Loucy (cell line): ENCODE data around the gene DERA.

Source experiments
- H2AFZ ChIP-seq: fragments of 200-600 bp; sonication (generic); 2 replicates; pipeline ENCODE4 v1.6.0; 2016; ENCODE audit warnings: antibody characterized with exemption, mild to moderate bottlenecking, low read length, moderate library complexity
- H3F3A ChIP-seq: fragments of 200-600 bp; 2 replicates; pipeline ENCODE4 v1.6.0; 2016; ENCODE audit warnings: antibody characterized with exemption, low read depth, mild to moderate bottlenecking
- H3K27me3 ChIP-seq: fragments of 200-600 bp; sonication (generic); 2 replicates; pipeline ENCODE4 v1.6.1; 2014; ENCODE audit warnings: low read length, mild to moderate bottlenecking; ENCODE audit not compliant: insufficient read depth, poor library complexity, severe bottlenecking
- H3K36me3 ChIP-seq: fragments of 200-600 bp; sonication (generic); 2 replicates; pipeline ENCODE4 v1.6.1; 2016; ENCODE audit warnings: low read length; ENCODE audit not compliant: insufficient read depth
- H3K4me1 ChIP-seq: fragments of 200-600 bp; sonication (generic); 2 replicates; pipeline ENCODE4 v1.5.1; 2014; ENCODE audit warnings: low read length, mild to moderate bottlenecking; ENCODE audit not compliant: insufficient read depth, poor library complexity, severe bottlenecking
- H3K4me2 ChIP-seq: fragments of 200-600 bp; sonication (generic); 2 replicates; pipeline ENCODE4 v1.6.0; 2014; ENCODE audit warnings: antibody characterized with exemption, low read length, low read depth, mild to moderate bottlenecking; ENCODE audit not compliant: poor library complexity, severe bottlenecking
- H3K4me3 ChIP-seq: fragments of 200-600 bp; sonication (generic); 2 replicates; pipeline ENCODE4 v1.5.1; 2014; ENCODE audit warnings: low read length, mild to moderate bottlenecking, mixed read lengths; ENCODE audit not compliant: poor library complexity, severe bottlenecking
- H3K79me2 ChIP-seq: fragments of 200-600 bp; sonication (generic); 2 replicates; pipeline ENCODE4 v1.6.1; 2014; ENCODE audit warnings: low read length; ENCODE audit not compliant: insufficient read depth
- H3K9ac ChIP-seq: fragments of 200-600 bp; sonication (generic); 2 replicates; pipeline ENCODE4 v1.6.0; 2014; ENCODE audit warnings: mild to moderate bottlenecking, low read depth, low read length, moderate library complexity; ENCODE audit not compliant: poor library complexity, severe bottlenecking
- H3K9me2 ChIP-seq: fragments of 200-600 bp; sonication (generic); replicated peaks from 2 replicates; pipeline ENCODE4 v1.6.1; 2016; ENCODE audit warnings: low read depth, low read length, mixed read lengths
- H3K9me3 ChIP-seq: fragments of 200-600 bp; sonication (generic); 2 replicates; pipeline ENCODE4 v1.6.1; 2014; ENCODE audit warnings: mild to moderate bottlenecking, antibody characterized with exemption, low read length, low read depth; ENCODE audit not compliant: insufficient read depth
- H4K20me1 ChIP-seq: fragments of 200-600 bp; sonication (generic); 2 replicates; pipeline ENCODE4 v1.6.0; 2014; ENCODE audit warnings: antibody characterized with exemption, low read length, mild to moderate bottlenecking; ENCODE audit not compliant: insufficient read depth, poor library complexity, severe bottlenecking
- EZH2phosphoT487 ChIP-seq: fragments of 200-600 bp; IDR thresholded peaks from 2 replicates; pipeline ENCODE4 v1.6.1; 2018; ENCODE audit warnings: antibody characterized with exemption, mild to moderate bottlenecking, moderate library complexity, borderline replicate concordance
- TF ChIP-seq, protein P1 (sequence below): fragments of 200-600 bp; sonication (generic); conservative IDR thresholded peaks from 2 replicates; pipeline ENCODE4 v1.5.1; 2014; ENCODE audit warnings: mild to moderate bottlenecking, antibody characterized with exemption, low read length

DERA gene

GRCh38 chr12:15886372-15887042 is 24.6 kb upstream of the DERA start:
- H3K4me2 ChIP-seq: peak overlapping the region; percentile 84
- no peaks in the 10 kb centered on the region for H3F3A ChIP-seq
- H3K9ac ChIP-seq: peak overlapping the region; percentile 18
- H2AFZ ChIP-seq: no peak overlapping the region
- peaks cover 20% of the 10 kb centered on the region; the same call in 1 of the 2 replicates for H3K36me3 ChIP-seq
- H4K20me1 ChIP-seq: peaks cover 72% of the 10 kb centered on the region
- no peaks in the 10 kb centered on the region for H3K9me2 ChIP-seq
- TF ChIP-seq, protein P1, sequence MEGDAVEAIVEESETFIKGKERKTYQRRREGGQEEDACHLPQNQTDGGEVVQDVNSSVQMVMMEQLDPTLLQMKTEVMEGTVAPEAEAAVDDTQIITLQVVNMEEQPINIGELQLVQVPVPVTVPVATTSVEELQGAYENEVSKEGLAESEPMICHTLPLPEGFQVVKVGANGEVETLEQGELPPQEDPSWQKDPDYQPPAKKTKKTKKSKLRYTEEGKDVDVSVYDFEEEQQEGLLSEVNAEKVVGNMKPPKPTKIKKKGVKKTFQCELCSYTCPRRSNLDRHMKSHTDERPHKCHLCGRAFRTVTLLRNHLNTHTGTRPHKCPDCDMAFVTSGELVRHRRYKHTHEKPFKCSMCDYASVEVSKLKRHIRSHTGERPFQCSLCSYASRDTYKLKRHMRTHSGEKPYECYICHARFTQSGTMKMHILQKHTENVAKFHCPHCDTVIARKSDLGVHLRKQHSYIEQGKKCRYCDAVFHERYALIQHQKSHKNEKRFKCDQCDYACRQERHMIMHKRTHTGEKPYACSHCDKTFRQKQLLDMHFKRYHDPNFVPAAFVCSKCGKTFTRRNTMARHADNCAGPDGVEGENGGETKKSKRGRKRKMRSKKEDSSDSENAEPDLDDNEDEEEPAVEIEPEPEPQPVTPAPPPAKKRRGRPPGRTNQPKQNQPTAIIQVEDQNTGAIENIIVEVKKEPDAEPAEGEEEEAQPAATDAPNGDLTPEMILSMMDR: no peak
- no peak for TF ChIP-seq EZH2phosphoT487
- no peaks in the 10 kb centered on the region for H3K27me3 ChIP-seq
- H3K9me3 ChIP-seq: no peaks in the 10 kb centered on the region
- peaks cover 85% of the 10 kb centered on the region for H3K79me2 ChIP-seq
- peak overlapping the region; percentile 98 for H3K4me3 ChIP-seq
- H3K4me1 ChIP-seq: peaks cover 55% of the 10 kb centered on the region

DNA sequence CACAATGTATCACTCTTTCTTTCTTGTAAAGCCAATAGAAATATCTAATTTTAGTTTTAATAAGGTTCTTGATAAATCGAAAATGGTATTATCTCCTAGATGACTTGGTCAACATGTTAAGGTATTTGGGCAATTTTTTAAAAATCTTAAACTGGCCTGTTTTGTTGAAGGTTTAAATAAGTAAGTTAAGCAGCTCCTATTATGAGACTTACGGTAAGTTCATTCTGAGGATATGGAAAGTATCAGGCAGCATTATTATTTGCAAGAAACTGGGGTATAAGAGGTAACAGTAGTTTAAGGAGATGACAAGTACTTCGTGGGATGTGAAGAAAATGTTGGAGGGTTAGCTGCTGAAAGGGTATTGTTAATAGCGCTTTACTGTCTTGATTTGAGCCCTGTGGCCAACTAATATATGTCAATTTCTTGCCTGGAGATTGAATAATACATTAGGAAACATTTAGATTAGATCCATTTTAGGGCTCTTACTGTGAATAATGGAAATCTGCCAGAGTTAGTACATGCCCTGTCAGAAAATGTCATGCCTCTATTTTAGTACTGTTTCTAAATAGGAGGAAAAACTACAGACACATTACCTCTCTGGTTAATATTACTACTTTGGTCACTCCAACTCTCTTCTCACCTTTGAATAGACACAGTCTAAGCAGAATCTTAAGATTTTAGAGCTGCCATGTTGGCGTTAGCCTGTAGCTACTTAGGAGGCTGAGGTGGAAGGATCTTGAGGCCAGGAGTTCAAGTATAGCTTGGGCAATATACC is 23.9 kb upstream of the DERA start:
- H3K9me2 ChIP-seq: no peaks in the 10 kb centered on the region
- H3K9me3 ChIP-seq: no peaks in the 10 kb centered on the region
- H3K4me3 ChIP-seq: peak overlapping the region; percentile 98
- H4K20me1 ChIP-seq: peaks cover 72% of the 10 kb centered on the region
- peaks cover 56% of the 10 kb centered on the region for H3K4me1 ChIP-seq
- H3K9ac ChIP-seq: peak overlapping the region; percentile 18
- TF ChIP-seq, protein P1: no peak
- TF ChIP-seq EZH2phosphoT487: no peak
- H2AFZ ChIP-seq: no peak overlapping the region
- H3K4me2 ChIP-seq: peak overlapping the region; percentile 84
- peaks cover 24% of the 10 kb centered on the region; the same call in 1 of the 2 replicates for H3K36me3 ChIP-seq
- peaks cover 85% of the 10 kb centered on the region for H3K79me2 ChIP-seq
- no peaks in the 10 kb centered on the region for H3F3A ChIP-seq
- no peaks in the 10 kb centered on the region for H3K27me3 ChIP-seq

DNA sequence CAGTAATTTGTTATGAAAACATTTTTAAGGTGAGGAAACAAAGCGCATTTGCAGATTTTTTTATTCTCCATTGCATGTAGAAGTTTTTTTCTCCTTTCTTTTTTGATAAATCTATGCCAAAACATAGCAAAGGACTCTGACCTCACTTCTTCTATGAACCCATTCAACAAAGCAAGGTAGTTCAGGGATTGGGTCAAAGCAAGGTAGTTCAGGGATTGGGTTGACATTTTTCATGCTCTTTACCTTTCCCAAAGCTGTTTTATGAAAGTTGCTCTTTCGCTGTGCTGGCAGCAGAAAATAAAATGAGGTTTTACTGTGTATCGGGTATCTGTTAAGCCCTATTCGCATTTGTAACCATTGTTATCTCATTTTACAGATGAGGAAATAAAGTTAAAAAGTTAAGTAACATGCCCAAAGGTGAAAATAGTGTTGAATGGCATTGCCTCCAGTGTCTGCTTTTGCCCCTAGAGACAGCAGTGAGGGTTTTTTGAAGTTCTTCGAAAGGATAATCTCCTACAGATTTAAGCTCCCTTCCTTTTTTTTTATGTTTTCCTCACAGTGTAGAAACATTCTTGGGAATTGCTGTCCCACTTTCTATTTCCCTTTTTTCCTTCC is 18.4 kb upstream of the DERA start:
- H4K20me1 ChIP-seq: peaks cover 22% of the 10 kb centered on the region
- no peak overlapping the region for H3K4me2 ChIP-seq
- H3K27me3 ChIP-seq: no peaks in the 10 kb centered on the region
- H3K36me3 ChIP-seq: peaks cover 66% of the 10 kb centered on the region; the same call in 1 of the 2 replicates
- peaks cover 37% of the 10 kb centered on the region for H3K79me2 ChIP-seq
- no peak overlapping the region for H2AFZ ChIP-seq
- H3K9me3 ChIP-seq: no peaks in the 10 kb centered on the region
- no peaks in the 10 kb centered on the region for H3F3A ChIP-seq
- TF ChIP-seq, protein P1: no peak
- no peak for TF ChIP-seq EZH2phosphoT487
- H3K4me1 ChIP-seq: peaks cover 24% of the 10 kb centered on the region
- no peak overlapping the region for H3K9ac ChIP-seq
- H3K9me2 ChIP-seq: no peaks in the 10 kb centered on the region
- H3K4me3 ChIP-seq: no peak overlapping the region
